Breast epithelium (tissue), 4 donors: ENCODE data around the gene ZNF497. TPM values are rescaled to one million over a fixed set of nuclear protein-coding genes. Genes with fewer than 3 reads are reported as not detected.

ENCODE experiments used
- DNase-seq, 2 donors: peaks; one replicate each; pipeline ENCODE4 v3.0.0-alpha.2; 2019; ENCODE audit warnings: low spot score in 2 of 2
- H3K27ac ChIP-seq, 2 donors: fragments of 200-600 bp; sonication (generic) in 1 of 2; one replicate each; pipeline ENCODE4 v1.5.1; 2016 to 2019; ENCODE audit warnings: mild to moderate bottlenecking in 1 of 2
- H3K27me3 ChIP-seq, 2 donors: fragments of 200-600 bp; sonication (generic) in 1 of 2; one replicate each; pipeline versions ENCODE4 v1.5.1 to v1.6.0; 2017 to 2019; ENCODE audit warnings: control low read depth in 1 of 2, mild to moderate bottlenecking in 1 of 2
- H3K36me3 ChIP-seq: fragments of 200-600 bp; one replicate; pipeline ENCODE4 v1.5.1; 2019
- H3K4me1 ChIP-seq, 2 donors: fragments of 200-600 bp; sonication (generic); one replicate each; pipeline ENCODE4 v1.5.1; 2016 to 2019; ENCODE audit warnings: control low read depth in 1 of 2
- H3K4me3 ChIP-seq, 3 donors: fragments of 200-600 bp; sonication (generic); 1 replicate in 2 of 3; 2 replicates in 1 of 3; pipeline ENCODE4 v1.5.1; 2016 to 2019; ENCODE audit warnings: mild to moderate bottlenecking in 3 of 3, moderate library complexity in 2 of 3
- H3K9me3 ChIP-seq, 2 donors: fragments of 200-600 bp; sonication (generic) in 1 of 2; one replicate each; pipeline ENCODE4 v1.5.1; 2016 to 2019; ENCODE audit warnings: control low read depth in 1 of 2
- POLR2A ChIP-seq: fragments of 450-650 bp; IDR thresholded peaks from one replicate; pipeline ENCODE4 v1.6.1; 2016; ENCODE audit warnings: antibody characterized with exemption, mild to moderate bottlenecking, moderate library complexity
- POLR2AphosphoS5 ChIP-seq, 3 donors: sonication (generic); formaldehyde crosslinking; IDR thresholded peaks; one replicate each; pipeline ENCODE4 v1.6.1; 2017; ENCODE audit warnings: antibody characterized with exemption in 3 of 3
- intact Hi-C: fragments of 100-400 bp; cut with DNase I; formaldehyde crosslinking; loops from one replicate; pipeline ENCODE4 v1.15.1; 2023; ENCODE audit warnings: low total_unique reads
- total RNA-seq, 3 donors: library from RNA; depleted of rRNA; stranded (reverse); fragments of >200 nt; gene quantifications; one replicate each; pipeline ENCODE4 v1.1.0, GENCODE V29; 2016
- TF ChIP-seq, protein P1 (sequence below), 3 donors: fragments of 450-650 bp; IDR thresholded peaks; one replicate each; pipeline ENCODE4 v1.5.1; 2016 to 2017; ENCODE audit warnings: antibody characterized with exemption in 3 of 3, mild to moderate bottlenecking in 3 of 3, moderate library complexity in 3 of 3

The ZNF497 gene
- total RNA-seq, 3 donors from 2014 or later: 0.80 to 5.3 (median 3.6) TPM

DNA sequence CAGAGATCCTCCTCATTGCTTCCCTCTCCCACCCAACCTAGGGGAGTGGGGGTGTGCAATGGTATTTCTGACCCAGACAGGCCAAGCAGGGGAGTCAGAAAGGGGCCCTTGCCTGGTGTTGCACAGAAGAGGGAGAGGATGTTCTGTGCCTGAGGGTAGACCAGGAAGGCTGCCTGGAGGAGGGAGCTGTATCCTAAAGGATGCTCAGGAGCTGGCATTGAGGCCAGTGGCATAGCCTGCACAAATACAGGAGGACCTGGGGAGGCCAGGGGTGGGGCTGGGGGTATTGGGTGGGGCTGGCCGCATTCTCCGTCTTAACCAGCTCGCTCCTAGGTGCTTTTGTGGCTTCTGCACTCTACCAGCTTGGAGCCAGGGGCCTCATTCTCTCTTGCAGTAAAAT, 37.4 kb upstream of the ZNF497 start:
- intact Hi-C loops: loop anchor here (10.0 kb wide), 1 partner anchor 1295 kb away; no protein-coding TSS in a partner anchor
- H3K27ac ChIP-seq: no peak overlapping the region
- H3K4me3 ChIP-seq: peak overlapping the region in 2 of 3 donors; percentile 66 to 71
- peaks cover 0 to 14% of the 10 kb centered on the region in 2 donors for H3K27me3 ChIP-seq
- DNase-seq: peak in 1 of 2 donors; percentile 28
- TF ChIP-seq, protein P1, sequence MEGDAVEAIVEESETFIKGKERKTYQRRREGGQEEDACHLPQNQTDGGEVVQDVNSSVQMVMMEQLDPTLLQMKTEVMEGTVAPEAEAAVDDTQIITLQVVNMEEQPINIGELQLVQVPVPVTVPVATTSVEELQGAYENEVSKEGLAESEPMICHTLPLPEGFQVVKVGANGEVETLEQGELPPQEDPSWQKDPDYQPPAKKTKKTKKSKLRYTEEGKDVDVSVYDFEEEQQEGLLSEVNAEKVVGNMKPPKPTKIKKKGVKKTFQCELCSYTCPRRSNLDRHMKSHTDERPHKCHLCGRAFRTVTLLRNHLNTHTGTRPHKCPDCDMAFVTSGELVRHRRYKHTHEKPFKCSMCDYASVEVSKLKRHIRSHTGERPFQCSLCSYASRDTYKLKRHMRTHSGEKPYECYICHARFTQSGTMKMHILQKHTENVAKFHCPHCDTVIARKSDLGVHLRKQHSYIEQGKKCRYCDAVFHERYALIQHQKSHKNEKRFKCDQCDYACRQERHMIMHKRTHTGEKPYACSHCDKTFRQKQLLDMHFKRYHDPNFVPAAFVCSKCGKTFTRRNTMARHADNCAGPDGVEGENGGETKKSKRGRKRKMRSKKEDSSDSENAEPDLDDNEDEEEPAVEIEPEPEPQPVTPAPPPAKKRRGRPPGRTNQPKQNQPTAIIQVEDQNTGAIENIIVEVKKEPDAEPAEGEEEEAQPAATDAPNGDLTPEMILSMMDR (IDR thresholded peaks at IDR 0.05): no peak
- TF ChIP-seq POLR2AphosphoS5 (IDR thresholded peaks at IDR 0.05): no peak
- TF ChIP-seq POLR2A: no peak
- no peaks in the 10 kb centered on the region for H3K36me3 ChIP-seq
- H3K4me1 ChIP-seq: peaks cover 9 to 13% of the 10 kb centered on the region in 2 donors
- H3K9me3 ChIP-seq: no peaks in the 10 kb centered on the region

DNA sequence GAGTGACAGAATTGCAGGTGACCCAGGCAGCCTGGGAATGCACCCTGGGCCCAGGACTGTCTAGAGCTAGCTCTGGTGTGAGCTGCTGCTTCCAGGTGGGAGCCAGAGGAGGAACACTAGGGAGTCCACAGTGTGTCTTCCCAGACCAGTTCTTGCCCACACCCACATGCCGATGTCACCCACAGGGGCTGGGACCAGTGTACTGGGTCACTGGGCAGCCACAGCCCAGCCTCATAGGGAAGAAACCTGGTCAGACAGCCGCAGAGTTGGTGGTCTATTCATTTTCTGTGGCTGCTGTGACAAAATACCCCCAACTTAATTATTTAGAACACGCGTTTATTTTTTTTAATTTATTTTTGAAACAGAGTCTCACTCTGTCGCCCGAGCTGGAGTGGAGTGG, 36.0 kb upstream of the ZNF497 start:
- no peaks in the 10 kb centered on the region for H3K36me3 ChIP-seq
- no peak overlapping the region for H3K4me3 ChIP-seq
- TF ChIP-seq POLR2A (no peak), POLR2AphosphoS5 (IDR thresholded peaks at IDR 0.05) (no peak)
- TF ChIP-seq, protein P1 (IDR thresholded peaks at IDR 0.05): no peak
- H3K27ac ChIP-seq: no peak overlapping the region
- no peaks in the 10 kb centered on the region for H3K9me3 ChIP-seq
- DNase-seq: no peak
- intact Hi-C loops: no loop called here
- H3K4me1 ChIP-seq: peaks cover 9 to 13% of the 10 kb centered on the region in 2 donors
- H3K27me3 ChIP-seq: peaks cover 0 to 14% of the 10 kb centered on the region in 2 donors

DNA sequence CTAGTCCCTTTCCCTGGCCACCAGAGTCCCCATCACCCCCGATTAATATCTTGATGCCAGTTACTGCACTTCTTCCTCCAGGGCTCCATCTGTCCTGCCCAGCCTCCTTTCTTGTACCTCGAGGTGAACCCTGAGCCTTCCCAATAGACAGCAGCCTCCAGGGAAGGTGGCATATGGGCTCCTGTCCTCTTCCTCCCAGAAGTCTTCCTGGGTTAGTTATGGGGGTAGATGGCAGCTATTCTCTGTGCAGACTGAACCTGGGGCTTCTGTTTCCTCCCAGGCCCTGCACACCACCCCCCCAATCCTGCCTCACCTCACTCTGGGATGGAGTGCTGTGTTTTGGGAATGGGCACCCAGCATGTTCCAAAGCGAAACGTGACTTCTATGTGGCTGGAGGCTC, 35.5 kb upstream of the ZNF497 start:
- Histone ChIP-seq H3K36me3 (no peaks in the 10 kb centered on the region), H3K4me1 (peaks cover 9 to 13% of the 10 kb centered on the region in 2 donors), H3K4me3 (no peak overlapping the region), H3K9me3 (no peaks in the 10 kb centered on the region), H3K27me3 (peaks cover 0 to 14% of the 10 kb centered on the region in 2 donors), H3K27ac (no peak overlapping the region)
- TF ChIP-seq, protein P1 (IDR thresholded peaks at IDR 0.05): no peak
- TF ChIP-seq POLR2AphosphoS5 (IDR thresholded peaks at IDR 0.05) (no peak), POLR2A (no peak)
- no peak for DNase-seq
- intact Hi-C loops: no loop called here

DNA sequence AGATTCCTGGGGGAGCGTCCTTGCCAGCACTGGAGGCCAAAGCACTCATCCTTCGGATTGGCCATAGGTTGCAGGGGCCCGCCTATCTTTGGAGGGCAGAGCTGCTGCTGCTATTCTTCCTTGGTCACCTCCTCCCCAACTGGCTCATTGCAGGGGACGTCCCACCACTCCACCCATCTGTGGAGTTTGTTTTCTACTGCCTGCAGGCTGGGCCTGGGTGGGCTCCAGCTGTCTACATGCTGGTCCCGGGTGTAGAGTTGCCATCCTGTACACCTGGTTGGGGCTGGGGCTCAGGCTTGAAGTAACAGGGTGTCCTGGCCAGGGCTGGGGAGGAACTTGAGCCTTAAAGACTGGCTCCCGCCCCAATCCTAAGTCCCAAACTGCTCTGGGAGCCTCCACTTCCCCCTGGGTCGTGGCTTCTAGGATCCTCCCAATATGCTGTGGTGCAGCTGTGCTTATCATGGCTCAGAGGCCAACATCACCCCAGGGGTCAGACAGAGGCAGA, 35.0 kb upstream of the ZNF497 start:
- Histone ChIP-seq H3K27ac (no peak overlapping the region), H3K9me3 (no peaks in the 10 kb centered on the region), H3K36me3 (no peaks in the 10 kb centered on the region), H3K4me1 (peaks cover 9 to 13% of the 10 kb centered on the region in 2 donors), H3K27me3 (peaks cover 0 to 14% of the 10 kb centered on the region in 2 donors), H3K4me3 (no peak overlapping the region)
- TF ChIP-seq POLR2AphosphoS5 (IDR thresholded peaks at IDR 0.05) (no peak), POLR2A (no peak)
- TF ChIP-seq, protein P1 (IDR thresholded peaks at IDR 0.05): no peak
- DNase-seq: no peak
- intact Hi-C loops: no loop called here

DNA sequence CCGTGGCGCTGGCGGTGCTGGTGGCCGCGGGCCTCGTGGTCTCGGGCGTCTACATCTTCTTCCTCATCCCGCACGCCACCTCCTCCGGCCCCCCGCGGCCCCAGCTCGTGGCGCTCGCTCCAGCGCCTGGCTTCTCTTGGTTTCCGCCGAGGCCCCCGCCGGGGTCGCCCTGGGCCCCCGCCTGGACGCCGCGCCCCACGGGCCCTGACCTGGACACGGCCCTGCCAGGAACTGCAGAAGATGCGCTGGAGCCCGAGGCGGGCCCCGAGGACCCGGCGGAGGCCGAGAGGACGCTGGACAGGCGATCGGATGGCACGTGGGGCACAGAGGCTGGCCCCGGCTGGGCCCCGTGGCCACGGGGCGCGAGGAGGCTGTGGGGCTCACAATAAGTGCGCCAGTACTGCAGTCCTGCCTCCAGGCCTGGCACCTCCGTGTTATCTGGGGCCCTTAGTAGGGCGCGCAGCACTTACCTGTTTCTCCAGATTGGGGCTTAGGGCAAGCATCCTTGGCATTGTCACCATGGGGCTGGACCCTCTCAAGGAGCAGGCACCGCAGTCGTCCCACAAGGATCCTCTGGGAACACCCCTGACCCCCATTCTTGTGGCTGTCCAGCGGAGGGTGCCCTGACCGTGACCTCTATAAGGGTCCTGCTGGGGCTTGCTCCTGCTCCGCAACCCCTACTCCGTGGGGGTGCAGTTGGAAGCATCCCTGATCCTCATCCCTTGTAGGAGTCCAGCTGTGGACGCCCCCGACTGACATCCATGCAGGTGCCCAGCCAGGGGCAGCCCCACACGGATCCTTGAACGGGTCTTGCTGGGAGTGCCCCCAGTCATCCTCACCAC, 34.4 kb upstream of the ZNF497 start:
- Histone ChIP-seq H3K27ac (no peak overlapping the region), H3K36me3 (no peaks in the 10 kb centered on the region), H3K9me3 (no peaks in the 10 kb centered on the region), H3K4me3 (peak overlapping the region in 2 of 3 donors; percentile 44 to 66), H3K4me1 (peaks cover 5 to 9% of the 10 kb centered on the region in 2 donors), H3K27me3 (peaks cover 0 to 14% of the 10 kb centered on the region in 2 donors)
- DNase-seq: no peak
- intact Hi-C loops: no loop called here
- TF ChIP-seq POLR2A (no peak), POLR2AphosphoS5 (IDR thresholded peaks at IDR 0.05) (no peak)
- TF ChIP-seq, protein P1 (IDR thresholded peaks at IDR 0.05): no peak
